ENCODE results near the gene ZNF276. TPM values are rescaled to one million over a fixed set of nuclear protein-coding genes. Genes with fewer than 3 reads are reported as not detected.

ZNF276 gene
- total RNA-seq, 1 donor from 2014 or later, result 42.2 TPM

GRCh38 chr16:89723279-89724250 lies 2.2 kb downstream of the ZNF276 start:
- no peak for DNase-seq (ENCODE audit: low spot score in 2 of 2, unreplicated experiment in 2 of 2)
- Mint-ChIP-seq H3K27ac (no peak overlapping the region), H3K27me3 (ENCODE audit: low read depth) (no peaks in the 10 kb centered on the region), H3K4me3 (peak overlapping the region; percentile 65), H3K36me3 (peaks cover 8% of the 10 kb centered on the region), H3K4me1 (peaks cover 16% of the 10 kb centered on the region), H3K9me3 (no peaks in the 10 kb centered on the region)
- no peak for TF ChIP-seq CTCF (IDR thresholded peaks at IDR 0.05; ENCODE audit: unreplicated experiment)

GRCh38 chr16:89727406-89728120 lies 6.2 kb downstream of the ZNF276 start:
- H3K4me1 Mint-ChIP-seq, result peaks cover 16% of the 10 kb centered on the region
- no peak for TF ChIP-seq CTCF (IDR thresholded peaks at IDR 0.05; ENCODE audit: unreplicated experiment)
- DNase-seq (ENCODE audit: low spot score in 2 of 2, unreplicated experiment in 2 of 2), result no peak
- no peaks in the 10 kb centered on the region for H3K9me3 Mint-ChIP-seq
- H3K4me3 Mint-ChIP-seq, result no peak overlapping the region
- peaks cover 23% of the 10 kb centered on the region for H3K36me3 Mint-ChIP-seq
- peak overlapping the region; percentile 25 for H3K27ac Mint-ChIP-seq
- H3K27me3 Mint-ChIP-seq (ENCODE audit: low read depth), result no peaks in the 10 kb centered on the region

GRCh38 chr16:89729293-89729692 lies 8.0 kb downstream of the ZNF276 start:
- Mint-ChIP-seq H3K9me3 (no peaks in the 10 kb centered on the region), H3K36me3 (peaks cover 22% of the 10 kb centered on the region), H3K27me3 (ENCODE audit: low read depth) (no peaks in the 10 kb centered on the region), H3K4me3 (no peak overlapping the region), H3K4me1 (peaks cover 9% of the 10 kb centered on the region), H3K27ac (no peak overlapping the region)
- no peak for TF ChIP-seq CTCF (IDR thresholded peaks at IDR 0.05; ENCODE audit: unreplicated experiment)
- no peak for DNase-seq (ENCODE audit: low spot score in 2 of 2, unreplicated experiment in 2 of 2)

GRCh38 chr16:89729863-89730593 lies 8.7 kb downstream of the ZNF276 start:
- no peak for TF ChIP-seq CTCF (IDR thresholded peaks at IDR 0.05; ENCODE audit: unreplicated experiment)
- Mint-ChIP-seq H3K27ac (peak overlapping the region; percentile 69), H3K9me3 (no peaks in the 10 kb centered on the region), H3K4me3 (no peak overlapping the region), H3K36me3 (peaks cover 30% of the 10 kb centered on the region), H3K4me1 (peaks cover 9% of the 10 kb centered on the region), H3K27me3 (ENCODE audit: low read depth) (no peaks in the 10 kb centered on the region)
- DNase-seq (ENCODE audit: low spot score in 2 of 2, unreplicated experiment in 2 of 2), result peak in 1 of 2 experiments; percentile 56

GRCh38 chr16:89730610-89731234 lies 9.4 kb downstream of the ZNF276 start:
- no peak for TF ChIP-seq CTCF (IDR thresholded peaks at IDR 0.05; ENCODE audit: unreplicated experiment)
- Mint-ChIP-seq H3K27me3 (ENCODE audit: low read depth) (no peaks in the 10 kb centered on the region), H3K4me1 (peaks cover 9% of the 10 kb centered on the region), H3K27ac (peak overlapping the region; percentile 69), H3K4me3 (no peak overlapping the region), H3K9me3 (no peaks in the 10 kb centered on the region), H3K36me3 (peaks cover 35% of the 10 kb centered on the region)
- DNase-seq (ENCODE audit: low spot score in 2 of 2, unreplicated experiment in 2 of 2), result no peak

All from mesothelial cell of epicardium (in vitro differentiated cells).